T47D (cell line): ENCODE data around the gene AKT3.
"Not testable (repeated sequence)": the region's sequence is repeated elsewhere in the genome, so short reads cannot be mapped to it uniquely, and the experiment has no call there.

Experiments
- DNase-seq, 2 experiments: peaks; one replicate each; pipeline versions ENCODE4 v3.0.0 to v3.0.0-alpha.2; 2011 to 2012; ENCODE audit warnings: low read depth in 1 of 2, low spot score in 1 of 2
- JUND ChIP-seq: IDR thresholded peaks from 2 replicates; pipeline ENCODE4 v1.6.1; 2012; ENCODE audit warnings: low read depth
- in situ Hi-C: cut with HindIII; loops from 2 replicates; pipeline ENCODE4 v1.10.0; 2016; ENCODE audit warnings: low sequenced_read_pairs, low pct_unique_long_range_greater_than_20kb

The AKT3 gene

DNA sequence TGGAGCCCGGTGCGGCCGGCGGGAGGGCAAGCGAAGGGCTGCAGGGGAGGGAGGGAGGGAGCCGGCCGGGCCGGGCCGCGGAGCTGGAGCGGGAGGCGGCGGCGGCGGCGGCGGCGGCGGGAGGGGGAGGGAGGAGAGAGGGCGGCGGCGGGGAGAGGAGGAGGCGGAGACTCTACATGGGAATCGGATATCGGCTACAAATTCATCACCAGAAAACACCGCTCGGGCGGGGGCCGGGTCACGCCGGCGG lies at the start of gene AKT3:
AKT3 (minus strand) TSS at position 42 of the 250 bp plus-strand sequence. CDS start 7,073 bp downstream, outside the sequence.
- DNase-seq = peak; percentile 14 to 57
- no peak for TF ChIP-seq JUND
- in situ Hi-C loops = no loop called here

- no peak for TF ChIP-seq JUND
- no peak for DNase-seq
- in situ Hi-C loops = no loop called here
Observed at GRCh38 chr1:243898278-243898677, 48.2 kb upstream of the AKT3 start.

DNA sequence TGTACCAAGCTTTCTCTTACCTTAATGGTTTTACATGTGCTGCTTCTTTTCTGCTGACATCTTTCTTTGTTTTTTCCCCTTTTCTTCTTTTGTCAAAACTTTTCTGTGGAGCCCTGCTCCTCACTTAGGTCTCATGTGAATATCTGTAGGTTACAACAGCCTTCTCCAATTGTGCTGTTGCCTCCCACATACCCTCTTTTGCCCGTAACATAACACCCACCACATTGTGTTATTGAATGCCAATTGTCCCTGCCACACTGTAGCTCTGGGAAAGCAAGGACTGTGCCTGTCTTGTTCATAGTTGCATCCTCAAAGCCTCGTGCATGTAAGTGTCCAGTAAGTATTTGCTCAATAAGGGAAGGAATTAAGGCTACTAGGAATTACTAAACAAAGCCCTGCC lies 46.3 kb upstream of the AKT3 start:
- in situ Hi-C loops = no loop called here
- TF ChIP-seq JUND = no peak

GRCh38 chr1:243892456-243892855 lies 42.4 kb upstream of the AKT3 start:
- in situ Hi-C loops = no loop called here
- no peak for DNase-seq
- TF ChIP-seq JUND = no peak

More for the DNA sequence above, 46.3 kb upstream of the AKT3 start:
- DNase-seq = no peak

GRCh38 chr1:243890576-243890975 lies 40.5 kb upstream of the AKT3 start:
- in situ Hi-C loops = no loop called here
- no peak for TF ChIP-seq JUND
- DNase-seq = no peak

DNA sequence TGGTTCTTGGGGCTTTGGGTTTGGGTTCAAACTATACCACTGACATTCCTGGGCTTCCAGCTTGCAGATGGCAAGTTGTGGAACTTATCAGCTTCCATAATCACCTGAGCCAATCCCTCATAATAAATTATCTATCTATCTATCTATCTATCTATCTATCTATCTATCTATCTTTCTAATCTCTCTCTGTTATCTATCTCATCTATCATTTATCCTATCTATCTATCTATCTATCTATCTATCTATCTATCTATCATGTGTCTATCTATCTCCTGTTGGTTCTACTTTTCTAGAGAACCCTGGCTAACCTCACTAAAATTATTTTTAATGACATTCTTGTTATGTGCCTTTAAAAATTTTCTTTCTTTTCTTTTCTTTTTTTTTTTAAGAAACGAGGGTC lies 35.8 kb upstream of the AKT3 start:
- in situ Hi-C loops = no loop called here
- TF ChIP-seq JUND = no peak
- no peak for DNase-seq

- TF ChIP-seq JUND = no peak
- no peak for DNase-seq
- in situ Hi-C loops = no loop called here
Observed at GRCh38 chr1:243884603-243885002, 34.6 kb upstream of the AKT3 start.

- in situ Hi-C loops = no loop called here
- TF ChIP-seq JUND = no peak
- DNase-seq = no peak
Observed at GRCh38 chr1:243883551-243883950, 33.5 kb upstream of the AKT3 start.

DNA sequence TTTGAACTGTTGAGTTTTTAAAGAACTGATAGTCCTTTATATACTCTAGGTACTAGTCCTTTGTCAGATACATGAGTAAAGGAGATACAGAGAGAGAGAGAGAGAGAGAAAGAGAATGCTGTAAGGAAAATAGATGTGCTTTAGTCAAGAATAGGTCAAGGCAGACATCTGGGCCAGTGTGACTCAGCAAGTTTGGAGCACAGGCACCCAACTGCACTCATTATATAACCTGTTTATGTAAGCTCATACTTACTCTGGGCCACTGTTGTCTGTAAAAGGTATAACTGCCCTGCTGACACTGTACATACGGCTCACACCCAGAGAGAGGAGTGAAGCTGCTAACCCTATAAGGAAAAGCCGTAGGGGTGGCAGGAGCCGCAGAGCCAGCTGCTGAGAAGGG lies 32.2 kb upstream of the AKT3 start:
- DNase-seq = no peak
- no peak for TF ChIP-seq JUND
- in situ Hi-C loops = no loop called here

DNA sequence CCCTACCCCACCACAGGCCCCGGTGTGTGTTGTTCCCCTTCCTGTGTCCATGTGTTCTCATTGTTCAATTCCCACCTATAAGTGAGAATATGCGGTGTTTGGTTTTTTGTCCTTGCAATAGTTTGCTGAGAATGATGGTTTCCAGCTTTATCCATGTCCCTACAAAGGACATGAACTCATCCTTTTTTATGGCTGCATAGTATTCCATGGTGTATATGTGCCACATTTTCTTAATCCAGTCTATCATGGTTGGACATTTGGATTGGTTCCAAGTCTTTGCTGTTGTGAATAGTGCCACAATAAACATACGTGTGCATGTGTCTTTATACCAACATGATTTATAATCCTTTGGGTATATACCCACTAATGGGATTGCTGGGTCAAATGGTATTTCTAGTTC lies 27.0 kb upstream of the AKT3 start:
- in situ Hi-C loops, DNase-seq: not testable (repeated sequence)

- no peak for DNase-seq
Observed at GRCh38 chr1:243855616-243856318, 5.7 kb upstream of the AKT3 start.

GRCh38 chr1:243851765-243852164 lies 1.7 kb upstream of the AKT3 start:
- DNase-seq = no peak
- in situ Hi-C loops = no loop called here
- no peak for TF ChIP-seq JUND

More at GRCh38 chr1:243855616-243856318, 5.7 kb upstream of the AKT3 start:
- no peak for TF ChIP-seq JUND
- in situ Hi-C loops = no loop called here

GRCh38 chr1:243851257-243851756 lies 1.3 kb upstream of the AKT3 start:
- in situ Hi-C loops = no loop called here
- TF ChIP-seq JUND = no peak
- DNase-seq = no peak
